Bronchial epithelial cell (primary cell): ENCODE results near the gene FHOD3. TPM values are rescaled to one million over a fixed set of nuclear protein-coding genes. Genes with fewer than 3 reads are reported as not detected.

ENCODE experiments used
- DNase-seq: peaks from one replicate; pipeline ENCODE4 v3.0.0-alpha.2; 2010; ENCODE audit warnings: low read depth
- FAIRE-seq: peaks from 2 replicates; lab custom pipeline; 2011; peaks lifted over from hg19 to GRCh38; lab: Jason Lieb, UNC
- H3K27me3 ChIP-seq: 2 replicates; pipeline ENCODE4 v1.5.1; 2011; ENCODE audit warnings: low read length; ENCODE audit not compliant: control insufficient read depth, insufficient read depth
- H3K36me3 ChIP-seq: 2 replicates; pipeline ENCODE4 v1.5.1; 2011; ENCODE audit warnings: low read length; ENCODE audit not compliant: control insufficient read depth, insufficient read depth
- H3K4me3 ChIP-seq: 2 replicates; pipeline ENCODE4 v1.5.1; 2011; ENCODE audit warnings: mild to moderate bottlenecking, low read depth, low read length, control low read depth
- total RNA-seq: library from RNA; depleted of rRNA; stranded (reverse); fragments of >200 nt; gene quantifications from 2 replicates; pipeline ENCODE4 v1.2.1, GENCODE V29; 2014
- TF ChIP-seq, protein P1 (sequence below): IDR thresholded peaks from 2 replicates; pipeline ENCODE4 v1.5.1; 2011; ENCODE audit warnings: mild to moderate bottlenecking, moderate library complexity, low read length, control low read depth, inconsistent platforms; ENCODE audit not compliant: insufficient read depth, severe bottlenecking

Gene FHOD3
- total RNA-seq, 1 donor from 2014 or later, result 15.8 TPM

GRCh38 chr18:36401462-36401861 lies 103.9 kb downstream of the FHOD3 start:
- Histone ChIP-seq H3K36me3 (no peaks in the 10 kb centered on the region), H3K4me3 (no peak overlapping the region), H3K27me3 (no peaks in the 10 kb centered on the region)
- no peak for DNase-seq
- FAIRE-seq, result no peak
- TF ChIP-seq, protein P1, sequence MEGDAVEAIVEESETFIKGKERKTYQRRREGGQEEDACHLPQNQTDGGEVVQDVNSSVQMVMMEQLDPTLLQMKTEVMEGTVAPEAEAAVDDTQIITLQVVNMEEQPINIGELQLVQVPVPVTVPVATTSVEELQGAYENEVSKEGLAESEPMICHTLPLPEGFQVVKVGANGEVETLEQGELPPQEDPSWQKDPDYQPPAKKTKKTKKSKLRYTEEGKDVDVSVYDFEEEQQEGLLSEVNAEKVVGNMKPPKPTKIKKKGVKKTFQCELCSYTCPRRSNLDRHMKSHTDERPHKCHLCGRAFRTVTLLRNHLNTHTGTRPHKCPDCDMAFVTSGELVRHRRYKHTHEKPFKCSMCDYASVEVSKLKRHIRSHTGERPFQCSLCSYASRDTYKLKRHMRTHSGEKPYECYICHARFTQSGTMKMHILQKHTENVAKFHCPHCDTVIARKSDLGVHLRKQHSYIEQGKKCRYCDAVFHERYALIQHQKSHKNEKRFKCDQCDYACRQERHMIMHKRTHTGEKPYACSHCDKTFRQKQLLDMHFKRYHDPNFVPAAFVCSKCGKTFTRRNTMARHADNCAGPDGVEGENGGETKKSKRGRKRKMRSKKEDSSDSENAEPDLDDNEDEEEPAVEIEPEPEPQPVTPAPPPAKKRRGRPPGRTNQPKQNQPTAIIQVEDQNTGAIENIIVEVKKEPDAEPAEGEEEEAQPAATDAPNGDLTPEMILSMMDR, result no peak

GRCh38 chr18:36402765-36403396 lies 105.4 kb downstream of the FHOD3 start:
- TF ChIP-seq, protein P1, result no peak
- DNase-seq (no peak), FAIRE-seq (no peak)
- Histone ChIP-seq H3K27me3 (no peaks in the 10 kb centered on the region), H3K36me3 (no peaks in the 10 kb centered on the region), H3K4me3 (no peak overlapping the region)

DNA sequence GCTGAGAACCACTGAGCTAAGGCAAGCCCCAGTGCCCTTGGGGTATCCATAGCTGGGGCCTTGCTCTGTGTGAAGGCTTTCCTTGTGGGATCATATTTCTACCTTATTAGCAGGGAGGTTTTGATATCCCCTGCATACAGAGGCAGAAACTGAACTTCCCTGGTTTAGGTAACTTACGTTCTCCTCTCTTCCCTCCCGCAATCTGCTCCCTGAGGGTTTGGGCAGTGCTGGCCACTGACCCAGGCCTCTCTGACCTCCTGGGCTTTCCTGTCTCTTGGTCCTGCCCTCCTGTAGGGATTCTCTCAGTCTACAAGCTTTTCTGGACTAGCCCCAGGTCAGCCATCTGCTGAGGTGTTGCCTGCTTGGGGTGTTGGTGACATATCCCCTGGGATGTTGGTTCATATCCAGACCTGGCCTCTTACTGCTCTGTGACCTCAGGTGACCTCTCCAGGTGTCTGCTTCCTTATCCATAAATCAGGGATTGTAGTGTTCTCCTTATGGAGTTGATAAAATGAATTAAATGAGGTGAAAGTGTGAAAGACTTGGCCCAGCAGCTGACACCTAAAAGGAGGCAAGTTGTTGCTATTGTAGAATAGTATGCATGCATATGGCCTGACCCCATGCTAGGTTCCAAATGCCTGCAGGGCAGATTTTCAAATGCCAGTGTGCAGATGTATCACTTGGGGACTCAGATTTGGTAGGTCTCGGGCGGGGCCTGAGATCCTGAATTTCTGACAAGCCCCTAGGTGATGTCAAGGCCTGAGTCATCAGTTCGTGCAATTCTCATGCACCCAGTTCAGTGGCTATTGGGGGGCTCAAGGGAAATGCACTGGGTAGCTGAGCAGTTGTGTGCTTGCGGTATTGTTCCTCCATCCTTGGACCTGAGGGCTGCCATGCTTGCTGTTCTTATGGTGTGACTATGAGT lies 106.6 kb downstream of the FHOD3 start:
- no peaks in the 10 kb centered on the region for H3K36me3 ChIP-seq
- DNase-seq (peak; percentile 17), FAIRE-seq (peak; percentile 89)
- TF ChIP-seq, protein P1, result no peak
- no peak overlapping the region for H3K4me3 ChIP-seq
- no peaks in the 10 kb centered on the region for H3K27me3 ChIP-seq

- no peaks in the 10 kb centered on the region for H3K27me3 ChIP-seq
- TF ChIP-seq, protein P1, result no peak
- DNase-seq, result no peak
- no peaks in the 10 kb centered on the region for H3K36me3 ChIP-seq
- H3K4me3 ChIP-seq, result no peak overlapping the region
- FAIRE-seq, result no peak
Measured at GRCh38 chr18:36405611-36406010, 108.1 kb downstream of the FHOD3 start.

- Histone ChIP-seq H3K36me3 (no peaks in the 10 kb centered on the region), H3K27me3 (no peaks in the 10 kb centered on the region), H3K4me3 (no peak overlapping the region)
- FAIRE-seq, result peak; percentile 43
- DNase-seq, result no peak
- TF ChIP-seq, protein P1, result no peak
Measured at GRCh38 chr18:36406805-36407204, 109.3 kb downstream of the FHOD3 start.
